Peyer's patch (tissue), 4 donors: ENCODE measurements around the gene HSDL2. TPM values are rescaled to one million over a fixed set of nuclear protein-coding genes. Genes with fewer than 3 reads are reported as not detected.
"Not testable (repeated sequence)": the region's sequence is repeated elsewhere in the genome, so short reads cannot be mapped to it uniquely, and the experiment has no call there.

Source experiments
- DNase-seq, 3 donors: peaks; one replicate each; pipeline ENCODE4 v3.0.0-alpha.2; 2017 to 2019
- H3K27ac ChIP-seq, 4 donors: fragments of 200-600 bp; sonication (generic); one replicate each; pipeline ENCODE4 v1.5.1; 2016 to 2019
- H3K27me3 ChIP-seq, 2 donors: fragments of 200-600 bp; sonication (generic); one replicate each; pipeline ENCODE4 v1.5.1; 2019
- H3K36me3 ChIP-seq, 3 donors: fragments of 200-600 bp; sonication (generic); one replicate each; pipeline ENCODE4 v1.5.1; 2016 to 2019
- H3K4me1 ChIP-seq, 4 donors: fragments of 200-600 bp; sonication (generic); one replicate each; pipeline ENCODE4 v1.5.1; 2016 to 2019
- H3K4me3 ChIP-seq, 4 donors: fragments of 200-600 bp; sonication (generic); 1 replicate in 3 of 4; 2 replicates in 1 of 4; pipeline ENCODE4 v1.5.1; 2016 to 2019; ENCODE audit warnings: mild to moderate bottlenecking in 1 of 4
- H3K9me3 ChIP-seq, 4 donors: fragments of 200-600 bp; sonication (generic); one replicate each; pipeline ENCODE4 v1.5.1; 2016 to 2019; ENCODE audit warnings: mild to moderate bottlenecking in 1 of 4
- POLR2A ChIP-seq, 2 donors: fragments of 450-650 bp; IDR thresholded peaks; one replicate each; pipeline ENCODE4 v1.5.1; 2017; ENCODE audit warnings: antibody characterized with exemption in 2 of 2, mild to moderate bottlenecking in 2 of 2, moderate library complexity in 2 of 2
- total RNA-seq, 4 donors: library from RNA; depleted of rRNA; stranded (reverse); fragments of >200 nt; gene quantifications; one replicate each; pipeline ENCODE4 v1.1.0, GENCODE V29; 2016
- TF ChIP-seq, protein P1 (sequence below), 6 experiments: fragments of 450-650 bp in 4 of 6; fragments of 200-600 bp in 2 of 6; sonication (generic) in 1 of 6; IDR thresholded peaks; one replicate each; pipeline ENCODE4 v1.5.1; 2017 to 2019; ENCODE audit warnings: antibody characterized with exemption in 6 of 6, mild to moderate bottlenecking in 3 of 6, moderate library complexity in 1 of 6

Gene HSDL2
- total RNA-seq, 4 donors from 2014 or later = 23.6 to 60.7 (median 39.9) TPM

DNA sequence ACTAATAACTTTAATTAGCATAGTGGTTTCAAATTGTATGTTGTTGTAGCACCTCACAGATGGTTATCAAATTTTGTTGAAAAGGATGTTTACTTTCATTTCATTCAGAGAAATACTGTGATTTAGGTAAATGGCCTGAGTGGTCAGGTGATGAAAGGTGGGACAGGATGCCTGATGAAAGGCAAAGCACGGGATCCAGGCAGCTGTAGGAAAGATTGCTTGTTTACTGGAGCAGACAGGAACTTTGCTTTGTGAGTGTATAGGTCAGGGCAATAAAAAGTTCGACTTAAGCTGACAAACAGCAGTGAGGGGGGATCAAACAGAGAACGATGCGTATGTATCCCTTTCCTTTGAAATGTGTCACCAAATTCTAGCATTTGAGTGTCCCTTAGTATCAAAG is 125.7 kb downstream of the HSDL2 start:
- Histone ChIP-seq H3K27ac (peak overlapping the region in 2 of 4 donors; percentile 30 to 72), H3K4me1 (peaks cover 0 to 12% (median 0%) of the 10 kb centered on the region in 4 donors)
- no peak for DNase-seq

DNA sequence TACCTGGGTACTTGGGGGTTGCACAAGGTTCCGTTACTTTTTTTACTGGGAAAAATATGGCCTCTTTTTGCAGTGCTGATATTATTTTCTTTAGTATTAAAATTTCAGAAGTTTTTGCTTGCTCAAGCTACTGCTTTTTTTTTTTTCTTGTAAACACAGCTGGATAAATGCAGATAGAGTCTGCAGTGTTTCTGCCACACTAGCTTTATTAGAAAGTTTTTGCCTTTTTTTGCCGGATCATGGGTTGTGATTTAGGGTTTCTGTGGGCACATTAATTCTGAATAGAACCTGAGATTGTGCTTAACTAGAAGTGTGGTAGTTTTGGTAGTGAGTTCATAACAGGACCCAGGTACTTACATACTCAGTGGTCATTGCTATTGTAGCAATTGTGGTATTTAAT is 126.7 kb downstream of the HSDL2 start:
- H3K27me3 ChIP-seq = no peaks in the 10 kb centered on the region
- peaks cover 0 to 12% (median 0%) of the 10 kb centered on the region in 4 donors for H3K4me1 ChIP-seq
- peak overlapping the region in 1 of 4 donors; percentile 47 for H3K27ac ChIP-seq
- TF ChIP-seq POLR2A (IDR thresholded peaks at IDR 0.05) = no peak
- TF ChIP-seq, protein P1, sequence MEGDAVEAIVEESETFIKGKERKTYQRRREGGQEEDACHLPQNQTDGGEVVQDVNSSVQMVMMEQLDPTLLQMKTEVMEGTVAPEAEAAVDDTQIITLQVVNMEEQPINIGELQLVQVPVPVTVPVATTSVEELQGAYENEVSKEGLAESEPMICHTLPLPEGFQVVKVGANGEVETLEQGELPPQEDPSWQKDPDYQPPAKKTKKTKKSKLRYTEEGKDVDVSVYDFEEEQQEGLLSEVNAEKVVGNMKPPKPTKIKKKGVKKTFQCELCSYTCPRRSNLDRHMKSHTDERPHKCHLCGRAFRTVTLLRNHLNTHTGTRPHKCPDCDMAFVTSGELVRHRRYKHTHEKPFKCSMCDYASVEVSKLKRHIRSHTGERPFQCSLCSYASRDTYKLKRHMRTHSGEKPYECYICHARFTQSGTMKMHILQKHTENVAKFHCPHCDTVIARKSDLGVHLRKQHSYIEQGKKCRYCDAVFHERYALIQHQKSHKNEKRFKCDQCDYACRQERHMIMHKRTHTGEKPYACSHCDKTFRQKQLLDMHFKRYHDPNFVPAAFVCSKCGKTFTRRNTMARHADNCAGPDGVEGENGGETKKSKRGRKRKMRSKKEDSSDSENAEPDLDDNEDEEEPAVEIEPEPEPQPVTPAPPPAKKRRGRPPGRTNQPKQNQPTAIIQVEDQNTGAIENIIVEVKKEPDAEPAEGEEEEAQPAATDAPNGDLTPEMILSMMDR (IDR thresholded peaks at IDR 0.05) = no peak
- no peaks in the 10 kb centered on the region for H3K36me3 ChIP-seq
- H3K9me3 ChIP-seq = no peaks in the 10 kb centered on the region
- H3K4me3 ChIP-seq = no peak overlapping the region
- no peak for DNase-seq

More for the DNA sequence above, 125.7 kb downstream of the HSDL2 start:
- Histone ChIP-seq H3K4me3 (no peak overlapping the region), H3K9me3 (no peaks in the 10 kb centered on the region), H3K27me3 (no peaks in the 10 kb centered on the region), H3K36me3 (no peaks in the 10 kb centered on the region)
- TF ChIP-seq, protein P1 (IDR thresholded peaks at IDR 0.05) = no peak
- TF ChIP-seq POLR2A (IDR thresholded peaks at IDR 0.05) = no peak

DNA sequence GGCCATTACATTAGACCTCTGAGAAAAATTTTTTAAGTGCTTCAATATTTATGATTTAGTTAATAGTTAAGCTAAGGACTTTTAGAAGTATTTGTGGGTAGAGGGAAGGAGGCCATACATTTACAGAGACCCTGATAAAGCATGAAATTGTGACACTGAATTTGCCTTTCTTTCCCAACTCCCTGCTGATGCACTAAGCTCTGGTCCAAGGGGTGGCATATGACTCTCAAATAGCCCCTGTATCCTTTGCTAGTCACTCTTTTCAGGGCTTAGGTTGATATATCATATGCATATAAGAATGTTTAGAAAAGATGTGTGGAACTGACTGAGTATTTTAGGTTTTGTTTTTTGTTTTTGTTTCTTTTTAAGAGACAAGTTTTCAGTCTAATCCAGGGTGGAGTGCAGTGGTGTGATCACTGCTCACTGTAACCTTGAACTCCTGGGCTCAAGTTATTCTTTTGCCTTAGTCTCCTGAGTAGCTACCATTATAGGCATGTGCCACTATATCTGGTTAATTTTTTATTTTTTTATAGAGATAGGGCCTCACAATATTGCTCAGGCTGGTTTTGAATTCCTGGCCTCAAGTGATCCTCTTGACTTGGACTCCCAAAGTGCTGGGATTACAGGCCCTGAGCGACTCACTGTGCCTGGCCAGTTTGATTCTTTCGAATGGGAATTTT is 127.2 kb downstream of the HSDL2 start:
- no peak for DNase-seq
- H3K4me3 ChIP-seq = no peak overlapping the region
- no peak for TF ChIP-seq POLR2A (IDR thresholded peaks at IDR 0.05)
- TF ChIP-seq, protein P1 (IDR thresholded peaks at IDR 0.05) = no peak
- peak overlapping the region in 2 of 4 donors; percentile 44 to 47 for H3K27ac ChIP-seq
- peaks cover 0 to 12% (median 0%) of the 10 kb centered on the region in 4 donors for H3K4me1 ChIP-seq
- no peaks in the 10 kb centered on the region for H3K27me3 ChIP-seq
- H3K9me3 ChIP-seq = no peaks in the 10 kb centered on the region
- no peaks in the 10 kb centered on the region for H3K36me3 ChIP-seq

DNA sequence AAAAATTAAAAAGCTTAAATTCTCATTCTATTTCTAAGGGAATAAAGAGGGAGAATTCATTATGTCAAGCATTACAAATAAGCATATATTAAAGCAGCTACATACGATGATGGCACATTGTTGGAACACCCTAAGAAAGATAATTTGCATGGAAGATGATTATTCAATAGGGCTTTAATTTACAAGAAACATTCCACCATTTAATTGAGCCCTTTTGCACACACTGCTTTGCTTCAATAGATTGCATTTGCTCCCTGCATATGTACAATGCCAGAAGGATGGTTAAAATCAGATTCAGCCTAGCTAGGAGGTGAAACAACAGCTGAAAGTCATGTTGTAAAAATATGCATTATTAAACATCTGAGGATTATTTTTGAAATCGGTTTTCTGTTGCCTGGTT is 128.5 kb downstream of the HSDL2 start:
- H3K27ac ChIP-seq = no peak overlapping the region
- no peaks in the 10 kb centered on the region for H3K27me3 ChIP-seq
- TF ChIP-seq, protein P1 (IDR thresholded peaks at IDR 0.05) = no peak
- no peak for TF ChIP-seq POLR2A (IDR thresholded peaks at IDR 0.05)
- H3K36me3 ChIP-seq = no peaks in the 10 kb centered on the region
- DNase-seq = no peak
- H3K9me3 ChIP-seq = no peaks in the 10 kb centered on the region
- H3K4me1 ChIP-seq = peaks cover 0 to 12% (median 0%) of the 10 kb centered on the region in 4 donors
- no peak overlapping the region for H3K4me3 ChIP-seq

DNA sequence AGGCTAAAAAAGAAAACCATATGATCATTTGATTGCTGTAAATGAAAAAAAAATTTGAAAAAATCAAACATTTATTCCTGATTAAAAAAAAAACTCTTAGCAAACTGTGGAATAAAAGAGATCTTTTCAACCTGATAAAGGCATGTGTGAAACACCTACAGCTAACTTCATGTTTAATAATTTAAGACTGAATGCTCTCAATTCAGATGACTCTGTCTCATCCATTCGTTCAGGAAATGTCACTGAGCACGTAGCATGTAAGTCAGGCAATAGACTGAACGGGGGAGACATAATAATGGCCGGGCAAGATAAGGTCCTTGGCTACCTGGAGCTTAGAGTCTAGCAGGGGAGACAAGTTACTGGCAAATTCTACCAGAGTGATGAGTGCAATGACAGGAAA is 132.5 kb downstream of the HSDL2 start:
- not testable (repeated sequence) for DNase-seq, H3K4me1 ChIP-seq, H3K9me3 ChIP-seq, H3K27ac ChIP-seq, H3K36me3 ChIP-seq, H3K4me3 ChIP-seq, H3K27me3 ChIP-seq

DNA sequence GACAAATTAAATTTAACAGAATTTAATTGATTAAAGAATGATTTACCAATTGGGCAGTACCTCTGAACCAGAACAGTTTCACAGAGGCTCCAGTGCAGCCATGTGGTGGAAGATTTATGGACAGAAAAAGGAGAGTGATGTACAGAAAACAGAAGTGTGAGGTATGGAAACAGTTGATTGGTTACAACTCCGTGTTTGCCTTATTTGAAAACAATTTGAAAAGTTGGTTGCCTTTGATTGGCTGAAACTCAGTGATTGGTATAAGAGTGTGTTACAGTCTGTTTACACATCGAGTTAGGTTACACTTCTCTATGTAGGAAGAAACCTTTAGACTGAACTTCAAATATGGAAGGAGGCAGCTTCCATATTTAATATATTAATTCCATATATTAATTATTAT is 136.9 kb downstream of the HSDL2 start:
- Histone ChIP-seq H3K4me1 (no peaks in the 10 kb centered on the region), H3K4me3 (no peak overlapping the region), H3K27ac (no peak overlapping the region), H3K27me3 (no peaks in the 10 kb centered on the region), H3K9me3 (no peaks in the 10 kb centered on the region), H3K36me3 (no peaks in the 10 kb centered on the region)
- TF ChIP-seq, protein P1 (IDR thresholded peaks at IDR 0.05) = no peak
- TF ChIP-seq POLR2A (IDR thresholded peaks at IDR 0.05) = no peak
- DNase-seq = no peak
